ENCODE results near the gene DLL4. TPM values are rescaled to one million over a fixed set of nuclear protein-coding genes. Genes with fewer than 3 reads are reported as not detected.

DLL4 gene
- total RNA-seq, 1 donor from 2014 or later: 79.2 TPM

- DNase-seq (ENCODE audit: low read depth in 2 of 2): no peak
Measured at GRCh38 chr15:40988156-40988555, 59.0 kb downstream of the DLL4 start.

Other genes starting within 250 kb of the DLL4 start
- 3.7 and 5.9 TPM in 2 replicates for gene RAD51, start 234.2 kb upstream of the DLL4 start, total RNA-seq
- gene RMDN3, start 174.1 kb upstream of the DLL4 start, total RNA-seq: 15.7 and 19.6 TPM in 2 replicates
- 9.9 and 23.0 TPM in 2 replicates for gene GCHFR, start 165.3 kb upstream of the DLL4 start, total RNA-seq
- 0.13 and 0.39 TPM in 2 replicates for gene C15orf62, start 159.4 kb upstream of the DLL4 start, total RNA-seq
- gene ZFYVE19, start 122.3 kb upstream of the DLL4 start, total RNA-seq: 18.7 and 20.7 TPM in 2 replicates
- gene DNAJC17, start 121.9 kb upstream of the DLL4 start, total RNA-seq: 16.4 and 22.6 TPM in 2 replicates
- gene PPP1R14D, start 100.6 kb upstream of the DLL4 start, total RNA-seq: not detected in 2 replicates
- gene SPINT1, start 85.3 kb upstream of the DLL4 start, total RNA-seq: 0.90 and 1.1 TPM in 2 replicates
- gene RHOV, start 55.1 kb upstream of the DLL4 start, total RNA-seq: under 0.01 TPM in 1 of 2 replicates, not detected in the other
- gene VPS18, start 34.9 kb upstream of the DLL4 start, total RNA-seq: 33.9 and 53.5 TPM in 2 replicates
- 1.4 and 1.9 TPM in 2 replicates for gene CHAC1, start 24.1 kb downstream of the DLL4 start, total RNA-seq
- gene INO80, start 186.9 kb downstream of the DLL4 start, total RNA-seq: 16.8 and 21.4 TPM in 2 replicates

Data from dermis microvascular lymphatic vessel endothelial cell (primary cell).